Common myeloid progenitor, CD34-positive (primary cell): ENCODE data around the gene C5orf15.

Experiments
- CTCF ChIA-PET: fragments of 350-600 bp; sonication (Branson Sonifier 250); formaldehyde crosslinking; loops from one replicate; lab custom pipeline; 2021; ENCODE audit warnings: antibody characterized with exemption; lab: Charles Lee
- POLR2A ChIA-PET: fragments of 350-600 bp; sonication (Branson Sonifier 250); formaldehyde crosslinking; loops from one replicate; lab custom pipeline; 2021; ENCODE audit warnings: antibody characterized with exemption; lab: Charles Lee
- DNase-seq, 3 donors: peaks; one replicate each; pipeline versions ENCODE4 v3.0.0 to v3.0.0-alpha.2; 2013
- H3K27ac ChIP-seq, 2 experiments: 1 replicate in 1 of 2; 2 replicates in 1 of 2; pipeline ENCODE4 v1.7.0; 2013; ENCODE audit warnings: inconsistent platforms in 2 of 2, low read length in 2 of 2, mild to moderate bottlenecking in 2 of 2, low read depth in 1 of 2, moderate library complexity in 1 of 2; ENCODE audit not compliant: severe bottlenecking in 2 of 2, insufficient read depth in 1 of 2, poor library complexity in 1 of 2
- H3K27me3 ChIP-seq, 5 experiments: replicated peaks in 2 of 5; 1 replicate in 3 of 5; 2 replicates in 2 of 5; pipeline versions ENCODE4 v1.6.1 to v1.7.0; 2013; ENCODE audit warnings: low read length in 4 of 5, mild to moderate bottlenecking in 2 of 5, moderate library complexity in 2 of 5, inconsistent platforms in 1 of 5; ENCODE audit not compliant: insufficient read depth in 5 of 5, control insufficient read depth in 4 of 5
- H3K36me3 ChIP-seq, 4 experiments: 1 replicate in 2 of 4; 2 replicates in 2 of 4; pipeline versions ENCODE4 v1.6.1 to v1.7.0; 2013; ENCODE audit warnings: low read length in 3 of 4, control low read depth in 1 of 4, mild to moderate bottlenecking in 1 of 4; ENCODE audit not compliant: control insufficient read depth in 4 of 4, insufficient read depth in 4 of 4
- H3K4me1 ChIP-seq, 4 experiments: 1 replicate in 3 of 4; 2 replicates in 1 of 4; pipeline versions ENCODE4 v1.6.1 to v1.7.1; 2013; ENCODE audit warnings: low read length in 3 of 4, mild to moderate bottlenecking in 3 of 4, control low read depth in 1 of 4, inconsistent platforms in 1 of 4, moderate library complexity in 1 of 4; ENCODE audit not compliant: control insufficient read depth in 4 of 4, insufficient read depth in 4 of 4; ENCODE audit errors: control extremely low read depth in 1 of 4
- H3K4me3 ChIP-seq, 7 experiments: 1 replicate in 4 of 7; 2 replicates in 3 of 7; pipeline versions ENCODE4 v1.5.1 to v1.7.0; 2013; ENCODE audit warnings: mild to moderate bottlenecking in 7 of 7, low read length in 6 of 7, moderate library complexity in 6 of 7, inconsistent platforms in 2 of 7, low read depth in 2 of 7, control low read depth in 1 of 7; ENCODE audit not compliant: insufficient read depth in 4 of 7, control insufficient read depth in 1 of 7; ENCODE audit errors: extremely low read depth in 1 of 7
- H3K9me3 ChIP-seq, 5 experiments: 1 replicate in 4 of 5; 2 replicates in 1 of 5; pipeline versions ENCODE4 v1.6.1 to v1.7.1; 2013; ENCODE audit warnings: low read length in 4 of 5, mild to moderate bottlenecking in 2 of 5, inconsistent platforms in 1 of 5, low read depth in 1 of 5, moderate library complexity in 1 of 5; ENCODE audit not compliant: control insufficient read depth in 4 of 5, insufficient read depth in 2 of 5; ENCODE audit errors: control extremely low read depth in 1 of 5
- WGBS: methylation state at CpG from one replicate; pipeline ENCODE4 v1.1.5; 2013; ENCODE audit not compliant: insufficient coverage; 5-methylcytosine and 5-hydroxymethylcytosine counted together

The C5orf15 gene

DNA sequence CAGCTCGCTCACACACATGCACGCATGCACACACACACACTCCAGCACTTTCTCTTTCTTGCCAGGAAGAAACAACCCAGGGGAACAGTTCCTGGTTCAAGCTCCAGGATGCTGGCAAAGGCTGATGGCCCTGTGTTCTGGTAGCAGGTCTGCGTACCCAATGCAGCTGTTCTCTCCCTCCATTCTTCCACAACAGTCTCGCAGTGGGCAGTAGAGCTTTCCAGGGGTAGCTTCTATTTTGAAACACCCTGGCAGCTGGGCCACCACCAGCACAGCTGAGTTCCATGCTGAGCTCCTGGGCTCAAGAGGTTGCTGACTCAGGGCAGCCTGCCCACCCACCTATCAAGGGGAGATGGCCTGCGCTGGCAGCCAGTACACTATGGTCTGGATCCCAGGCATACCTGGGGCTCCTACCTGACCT is 31.7 kb upstream of the C5orf15 start:
- H3K36me3 ChIP-seq = peaks cover 0 to 38% (median 11%) of the 10 kb centered on the region in 4 experiments
- H3K9me3 ChIP-seq = no peaks in the 10 kb centered on the region
- ChIA-PET POLR2A (no interaction called here), CTCF (interaction anchor here (11.2 kb wide), 1 partner anchor 17 kb away, joined by 172 read pairs; no protein-coding TSS in a partner anchor)
- no peak overlapping the region for H3K4me3 ChIP-seq
- no peak for DNase-seq
- no peak overlapping the region for H3K27ac ChIP-seq
- WGBS = 88% methylated on average over 3 of the region's 5 CpGs
- H3K27me3 ChIP-seq = no peaks in the 10 kb centered on the region
- peaks cover 4 to 26% (median 19%) of the 10 kb centered on the region in 4 experiments for H3K4me1 ChIP-seq

GRCh38 chr5:133998807-133999206 is 30.4 kb upstream of the C5orf15 start:
- 93% methylated on average over 5 of the region's 7 CpGs for WGBS
- Histone ChIP-seq H3K9me3 (no peaks in the 10 kb centered on the region), H3K36me3 (peaks cover 0 to 38% (median 11%) of the 10 kb centered on the region in 4 experiments), H3K27ac (no peak overlapping the region), H3K4me3 (no peak overlapping the region), H3K27me3 (no peaks in the 10 kb centered on the region), H3K4me1 (peaks cover 4 to 25% (median 18%) of the 10 kb centered on the region in 4 experiments)
- no peak for DNase-seq
- POLR2A ChIA-PET = no interaction called here
- CTCF ChIA-PET = interaction anchor here (1.0 to 11.2 kb wide), 6 partner anchors 10 to 41 kb away, joined by 3 to 172 read pairs (median 4); no protein-coding TSS in a partner anchor

DNA sequence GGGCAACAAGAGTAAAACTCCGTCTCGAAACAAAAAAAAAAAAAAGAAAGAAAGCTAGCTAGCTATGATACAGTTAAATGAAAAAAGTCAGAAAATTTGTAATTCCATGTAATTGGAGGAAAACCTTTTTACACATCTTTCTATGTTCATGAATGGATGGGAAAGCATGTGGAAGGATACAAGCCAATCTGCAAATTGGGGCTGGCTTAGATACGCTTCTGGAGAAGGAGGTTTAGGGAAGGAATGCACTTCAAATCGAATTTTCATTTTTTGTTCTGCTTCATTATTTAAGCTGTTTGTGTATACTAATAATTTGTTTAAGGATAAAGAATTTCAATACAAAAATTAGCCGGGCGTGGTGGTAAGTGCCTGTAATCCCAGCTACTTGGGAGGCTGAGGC is 29.6 kb upstream of the C5orf15 start:
- 100% methylated on average over 2 of the region's 6 CpGs for WGBS
- H3K27me3 ChIP-seq = no peaks in the 10 kb centered on the region
- no peak for DNase-seq
- CTCF ChIA-PET = interaction anchor here (0.6 to 11.2 kb wide), 5 partner anchors 11 to 763 kb away, joined by 3 to 172 read pairs (median 4); no protein-coding TSS in a partner anchor
- H3K4me3 ChIP-seq = no peak overlapping the region
- H3K27ac ChIP-seq = no peak overlapping the region
- POLR2A ChIA-PET = no interaction called here
- peaks cover 2 to 41% (median 11%) of the 10 kb centered on the region in 4 experiments for H3K36me3 ChIP-seq
- no peaks in the 10 kb centered on the region for H3K9me3 ChIP-seq
- H3K4me1 ChIP-seq = peaks cover 0 to 18% (median 12%) of the 10 kb centered on the region in 4 experiments

GRCh38 chr5:133996683-133997252 is 28.3 kb upstream of the C5orf15 start:
- H3K9me3 ChIP-seq = no peaks in the 10 kb centered on the region
- peak; percentile 25 to 52 (median 51) for DNase-seq
- peaks cover 0 to 8% (median 3%) of the 10 kb centered on the region in 4 experiments for H3K4me1 ChIP-seq
- ChIA-PET CTCF (interaction anchor here (0.6 to 11.2 kb wide), 7 partner anchors 10 to 575 kb away, joined by 3 to 172 read pairs (median 4); no protein-coding TSS in a partner anchor), POLR2A (no interaction called here)
- H3K27ac ChIP-seq = no peak overlapping the region
- H3K27me3 ChIP-seq = no peaks in the 10 kb centered on the region
- WGBS = 88% methylated on average over 3 of the region's 3 CpGs
- H3K4me3 ChIP-seq = no peak overlapping the region
- H3K36me3 ChIP-seq = peaks cover 2 to 40% (median 8%) of the 10 kb centered on the region in 4 experiments

- DNase-seq = no peak
- 87% methylated on average over 6 of the region's 7 CpGs for WGBS
- H3K36me3 ChIP-seq = peaks cover 2 to 41% (median 7%) of the 10 kb centered on the region in 4 experiments
- CTCF ChIA-PET = interaction anchor here (1.1 to 11.2 kb wide), 7 partner anchors 8 to 575 kb away, joined by 3 to 172 read pairs (median 8); partner anchors contain the start of gene VDAC1
- H3K27me3 ChIP-seq = no peaks in the 10 kb centered on the region
- no peak overlapping the region for H3K4me3 ChIP-seq
- peaks cover 0 to 8% (median 6%) of the 10 kb centered on the region in 4 experiments for H3K4me1 ChIP-seq
- H3K9me3 ChIP-seq = no peaks in the 10 kb centered on the region
- POLR2A ChIA-PET = interaction anchor here (1.0 kb wide), 1 partner anchor 8 kb away, joined by 3 read pairs; no protein-coding TSS in a partner anchor
- H3K27ac ChIP-seq = no peak overlapping the region
Observed at GRCh38 chr5:133995883-133996563, 27.6 kb upstream of the C5orf15 start.

- no peaks in the 10 kb centered on the region for H3K9me3 ChIP-seq
- H3K27me3 ChIP-seq = no peaks in the 10 kb centered on the region
- DNase-seq = peak in 2 of 3 donors; percentile 28 to 42
- CTCF ChIA-PET = interaction anchor here (1.3 to 11.2 kb wide), 5 partner anchors 9 to 145 kb away, joined by 3 to 172 read pairs (median 15); partner anchors contain the start of gene VDAC1
- H3K36me3 ChIP-seq = peaks cover 7 to 42% (median 11%) of the 10 kb centered on the region in 4 experiments
- POLR2A ChIA-PET = interaction anchor here (1.0 to 1.5 kb wide), 2 partner anchors 9 to 17 kb away, joined by 3 to 4 read pairs; no protein-coding TSS in a partner anchor
- 70% methylated on average over 3 of the region's 8 CpGs for WGBS
- H3K4me1 ChIP-seq = peaks cover 0 to 8% (median 6%) of the 10 kb centered on the region in 4 experiments
- no peak overlapping the region for H3K4me3 ChIP-seq
- peak overlapping the region in 1 of 2 experiments; percentile 38 for H3K27ac ChIP-seq
Observed at GRCh38 chr5:133995341-133995740, 26.9 kb upstream of the C5orf15 start.
